Erythroblast (primary cell): ENCODE data around the gene IL32.

ENCODE experiments used
- GATA1 ChIP-seq: IDR thresholded peaks from 2 replicates; pipeline ENCODE4 v1.6.1; 2011; ENCODE audit warnings: low read depth, mild to moderate bottlenecking, control low read depth, low read length, moderate library complexity
- POLR2A ChIP-seq: IDR thresholded peaks from 2 replicates; pipeline ENCODE4 v1.6.1; 2011; ENCODE audit warnings: mild to moderate bottlenecking, low read length

DNA sequence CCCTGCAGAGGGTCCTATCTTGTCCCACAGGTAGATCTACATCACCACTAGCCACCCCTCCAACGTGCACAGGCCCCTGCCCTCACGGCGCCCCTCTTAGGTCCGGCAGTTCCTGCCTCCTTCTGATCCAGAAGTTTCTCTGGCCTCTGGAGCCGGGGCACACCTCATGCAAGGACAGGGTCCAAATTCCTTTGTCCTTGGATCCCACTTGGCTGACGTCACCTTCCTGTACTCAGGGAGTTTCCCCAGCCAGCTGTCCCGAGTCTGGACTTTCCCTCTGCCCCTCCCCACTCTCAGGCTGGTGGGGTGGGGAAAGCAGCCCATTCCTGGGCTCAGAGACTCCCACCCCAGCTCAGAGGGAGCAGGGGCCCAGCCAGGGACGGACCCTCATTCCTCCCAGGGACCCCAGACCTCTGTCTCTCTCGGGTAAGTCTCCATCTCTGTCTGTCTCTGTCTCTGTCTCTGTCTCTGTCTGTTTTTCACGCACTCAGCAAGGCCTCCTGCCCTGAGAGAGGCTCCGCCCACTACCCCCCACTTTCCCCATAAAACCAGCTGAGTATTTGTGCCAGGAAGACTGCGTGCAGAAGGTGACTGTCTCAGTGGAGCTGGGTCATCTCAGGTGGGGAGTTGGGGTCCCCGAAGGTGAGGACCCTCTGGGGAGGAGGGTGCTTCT, at the start of gene IL32:
- TF ChIP-seq POLR2A = no peak
- no peak for TF ChIP-seq GATA1
